HG03095 (cell line): ENCODE data around the gene CACNA2D2.

Experiments
- ATAC-seq: cut with Tn5 transposase; IDR thresholded peaks from one replicate; pipeline ENCODE4 v1.9.1; 2021; ENCODE audit warnings: moderate library complexity; ENCODE audit not compliant: unreplicated experiment

Gene CACNA2D2

DNA sequence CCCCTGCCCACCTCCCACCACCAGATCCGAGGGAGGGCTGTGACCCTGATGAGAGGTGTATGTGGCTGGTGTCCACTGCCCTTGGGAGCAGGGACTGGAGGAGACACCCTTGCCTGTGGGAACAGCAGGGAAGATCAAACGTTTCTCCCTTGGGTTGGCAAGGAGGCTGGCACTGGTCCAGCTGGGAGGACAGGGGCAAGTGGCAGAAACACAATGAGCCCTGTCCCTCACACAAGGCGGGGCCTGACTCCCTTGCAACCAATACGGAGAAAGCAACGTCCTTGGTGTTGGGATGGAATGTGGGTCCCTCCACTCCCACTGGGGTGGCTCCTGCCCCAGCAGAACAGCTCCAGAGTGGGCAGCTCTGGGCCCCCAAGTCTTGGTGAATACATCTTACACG, 186.1 kb downstream of the CACNA2D2 start:
- no peak for ATAC-seq

DNA sequence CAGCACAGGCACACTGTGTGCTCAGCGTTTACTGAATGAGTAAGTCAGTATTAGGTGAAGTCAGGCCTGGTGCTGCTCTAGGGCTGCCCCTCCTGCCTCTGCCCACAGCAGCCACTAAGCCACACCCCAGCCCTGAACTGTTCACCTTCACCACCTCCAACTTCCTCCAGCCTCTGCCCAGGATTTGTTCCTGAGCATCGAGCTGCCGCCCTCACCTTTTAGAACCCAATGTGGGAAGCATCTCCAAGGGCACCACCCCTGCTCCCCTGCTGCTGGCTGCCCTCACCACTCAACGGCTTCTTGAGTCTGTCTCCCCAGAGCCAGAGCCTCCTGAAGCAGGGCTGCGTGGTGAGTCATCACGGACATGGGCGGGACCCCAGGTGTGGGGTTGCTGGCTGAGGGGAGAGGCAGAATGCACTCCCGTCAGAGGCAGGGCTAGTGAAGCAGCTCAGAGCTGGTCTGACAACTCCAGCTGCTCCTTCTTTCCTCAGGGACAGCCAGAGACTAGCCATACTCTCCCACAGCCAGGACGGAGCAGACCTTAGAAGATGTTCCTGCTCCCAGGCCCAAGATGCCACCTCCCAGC, 186.7 kb downstream of the CACNA2D2 start:
- no peak for ATAC-seq

DNA sequence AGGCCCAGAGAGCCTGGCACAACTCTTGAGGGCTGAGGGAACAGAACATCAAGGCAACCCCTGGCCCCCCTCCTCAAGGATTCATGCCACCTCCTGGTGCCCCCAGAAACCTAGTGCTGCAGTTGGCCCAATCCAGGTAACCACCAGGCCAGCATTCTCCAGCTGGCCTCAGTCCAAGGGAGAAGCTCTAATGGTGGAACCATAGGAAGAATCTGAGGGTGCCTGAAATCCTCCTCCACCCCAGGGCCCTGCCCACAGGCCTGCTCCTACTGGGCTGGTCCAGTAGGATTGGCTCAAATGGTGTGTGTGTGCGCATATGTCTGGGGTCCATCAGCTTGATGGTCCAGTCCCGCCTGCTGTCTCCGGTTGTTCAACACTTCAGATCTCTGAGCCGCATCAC, 188.6 kb downstream of the CACNA2D2 start:
- ATAC-seq, result no peak

DNA sequence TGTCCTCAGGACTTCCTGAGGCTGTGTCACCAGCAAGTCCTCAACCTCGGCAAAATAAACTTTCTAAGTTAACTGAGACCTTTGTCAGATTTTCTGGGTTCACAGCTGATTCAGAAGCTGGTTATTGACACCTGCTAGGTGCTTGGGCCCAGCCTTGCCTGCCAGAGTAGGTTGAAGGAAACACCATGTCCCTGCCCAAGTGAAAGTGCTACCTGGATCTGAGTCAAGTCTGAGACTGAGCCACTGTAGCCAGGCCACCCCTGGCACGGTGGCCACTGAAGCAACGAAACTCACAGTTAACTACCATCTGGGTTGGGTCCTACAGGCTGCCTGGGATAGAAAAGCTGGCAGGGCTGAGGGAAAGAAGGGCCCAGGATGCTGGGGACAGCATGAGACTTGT, 189.1 kb downstream of the CACNA2D2 start:
- ATAC-seq, result no peak
